Pons (tissue), 1 donor: Measurements from ENCODE around the gene ZNF844.
"Not testable (repeated sequence)": the region's sequence is repeated elsewhere in the genome, so short reads cannot be mapped to it uniquely, and the experiment has no call there.

ENCODE experiments used
- DNase-seq: peaks from one replicate; pipeline ENCODE4 v3.0.0-alpha.2; 2016; ENCODE audit warnings: low spot score

The ZNF844 gene

DNA sequence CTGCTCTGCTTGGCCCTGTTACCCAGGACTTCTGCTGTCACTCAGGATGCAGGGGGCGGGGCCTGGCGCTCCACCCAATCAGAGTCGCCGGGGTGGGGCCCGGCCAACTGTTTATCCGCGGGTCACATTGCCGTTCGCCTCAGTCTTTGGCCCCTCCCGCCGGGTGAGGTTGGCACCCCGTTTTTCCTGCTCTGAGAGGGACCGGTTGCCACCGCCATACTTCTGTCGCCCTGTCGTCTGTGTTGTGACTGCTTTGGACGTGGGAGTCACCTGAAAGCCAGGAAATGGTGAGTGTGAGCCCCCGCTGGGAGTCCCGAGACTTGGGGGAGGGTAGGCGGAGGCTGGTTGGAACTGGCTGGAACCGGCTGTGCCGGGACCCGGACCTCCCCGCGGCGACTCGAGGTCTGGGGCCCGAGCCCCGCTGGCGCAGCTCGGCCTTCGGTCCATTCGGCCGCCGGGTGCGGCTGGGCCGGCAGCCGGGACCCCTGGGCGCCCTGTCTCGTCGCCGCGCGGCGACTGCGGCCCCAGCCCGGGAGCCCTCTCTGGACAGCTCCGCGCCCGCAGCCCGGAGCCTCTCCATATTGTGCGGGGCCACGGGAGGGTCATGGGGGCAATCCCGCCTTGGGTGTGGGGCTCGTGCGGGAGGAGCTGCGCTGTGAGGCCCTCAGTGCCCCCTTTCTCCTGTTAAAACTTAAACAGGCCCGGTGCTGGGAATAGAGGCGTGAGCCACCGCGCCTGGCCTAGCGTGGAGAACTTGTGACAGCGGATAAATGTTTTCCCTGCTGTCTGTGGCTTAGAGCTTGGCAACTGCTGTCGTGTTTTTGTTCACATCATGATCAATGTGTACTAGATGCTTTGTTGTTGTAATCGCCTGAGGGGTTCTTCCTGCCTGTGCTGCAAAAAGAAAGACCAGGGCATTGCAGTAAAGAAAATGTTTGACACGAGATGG lies at the start of gene ZNF844:
Gene ZNF844 (plus strand): TSS at position 142 of the 949 bp plus-strand sequence. CDS start 143 bp downstream, at position 285.
- DNase-seq: peak; percentile 96

DNA sequence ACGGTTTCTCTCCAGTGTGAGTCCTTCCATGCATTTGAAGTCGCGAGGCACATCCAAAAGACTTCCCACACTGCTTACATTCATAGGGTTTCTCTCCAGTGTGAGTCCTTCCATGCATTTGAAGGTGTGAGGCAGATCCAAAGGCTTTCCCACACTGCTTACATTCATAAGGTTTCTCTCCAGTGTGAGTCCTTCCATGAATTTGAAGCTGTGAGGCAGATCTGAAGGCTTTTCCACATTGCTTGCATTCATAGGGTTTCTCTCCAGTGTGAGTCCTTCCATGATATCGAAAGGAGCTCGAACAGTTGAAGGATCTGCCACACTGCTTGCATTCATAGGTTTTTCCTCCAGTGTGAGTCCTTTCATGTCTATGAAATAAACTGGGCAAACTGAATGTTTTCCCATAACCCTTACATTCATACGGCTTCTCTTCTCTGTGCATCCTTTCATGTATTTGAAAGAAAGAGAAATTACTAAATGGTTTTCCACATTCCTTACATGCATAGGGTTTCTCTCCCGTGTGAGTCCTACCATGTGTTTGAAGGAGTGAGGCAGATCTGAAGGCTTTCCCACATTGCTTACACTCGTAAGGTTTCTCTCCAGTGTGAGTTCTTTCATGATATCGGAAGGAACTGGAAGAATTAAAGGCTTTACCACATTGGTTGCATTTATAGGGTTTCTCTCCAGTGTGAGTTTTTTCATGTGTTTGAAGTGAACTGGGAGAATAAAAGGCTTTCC lies 49.3 kb upstream of the ZNF844 start:
- DNase-seq: no peak

DNA sequence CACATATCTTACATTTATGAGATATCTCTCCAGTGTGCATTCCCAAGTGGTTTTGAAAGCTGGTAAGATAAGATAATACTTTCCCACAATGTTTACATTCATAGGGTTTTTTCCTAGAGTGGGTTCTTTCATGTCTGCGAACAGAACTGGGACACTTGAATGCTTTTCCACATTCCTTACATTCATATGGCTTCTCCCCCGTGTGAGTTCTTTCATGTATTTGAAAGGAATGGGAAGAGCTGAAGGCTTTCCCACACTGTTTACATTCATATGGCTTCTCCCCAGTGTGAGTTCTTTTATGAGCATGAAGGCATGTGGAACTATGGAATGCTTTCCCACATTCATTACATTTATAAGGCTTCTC lies 48.8 kb upstream of the ZNF844 start:
- no peak for DNase-seq

- no peak for DNase-seq
These were observed 30.3 kb upstream of the ZNF844 start for GRCh38 chr19:12034198-12034597.

DNA sequence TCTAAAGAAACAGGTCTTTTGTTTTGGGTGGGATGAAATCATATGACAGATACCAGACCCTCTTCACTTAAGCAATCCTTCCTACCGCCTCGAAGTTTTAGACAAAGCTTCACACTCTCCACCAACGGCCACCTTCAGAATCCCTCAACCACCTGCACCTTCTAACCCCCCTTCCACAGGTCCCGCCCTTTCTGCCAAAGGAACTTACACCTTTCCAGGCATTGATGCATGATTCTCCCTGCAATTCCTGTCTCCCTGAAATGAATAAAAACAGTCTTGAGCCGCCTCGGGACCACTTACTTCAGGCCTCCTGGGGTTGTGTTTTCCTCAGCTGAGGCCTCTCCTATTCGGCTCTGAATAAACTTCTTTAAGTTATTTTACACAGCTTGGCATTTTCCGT lies 29.9 kb upstream of the ZNF844 start:
- DNase-seq: no peak

DNA sequence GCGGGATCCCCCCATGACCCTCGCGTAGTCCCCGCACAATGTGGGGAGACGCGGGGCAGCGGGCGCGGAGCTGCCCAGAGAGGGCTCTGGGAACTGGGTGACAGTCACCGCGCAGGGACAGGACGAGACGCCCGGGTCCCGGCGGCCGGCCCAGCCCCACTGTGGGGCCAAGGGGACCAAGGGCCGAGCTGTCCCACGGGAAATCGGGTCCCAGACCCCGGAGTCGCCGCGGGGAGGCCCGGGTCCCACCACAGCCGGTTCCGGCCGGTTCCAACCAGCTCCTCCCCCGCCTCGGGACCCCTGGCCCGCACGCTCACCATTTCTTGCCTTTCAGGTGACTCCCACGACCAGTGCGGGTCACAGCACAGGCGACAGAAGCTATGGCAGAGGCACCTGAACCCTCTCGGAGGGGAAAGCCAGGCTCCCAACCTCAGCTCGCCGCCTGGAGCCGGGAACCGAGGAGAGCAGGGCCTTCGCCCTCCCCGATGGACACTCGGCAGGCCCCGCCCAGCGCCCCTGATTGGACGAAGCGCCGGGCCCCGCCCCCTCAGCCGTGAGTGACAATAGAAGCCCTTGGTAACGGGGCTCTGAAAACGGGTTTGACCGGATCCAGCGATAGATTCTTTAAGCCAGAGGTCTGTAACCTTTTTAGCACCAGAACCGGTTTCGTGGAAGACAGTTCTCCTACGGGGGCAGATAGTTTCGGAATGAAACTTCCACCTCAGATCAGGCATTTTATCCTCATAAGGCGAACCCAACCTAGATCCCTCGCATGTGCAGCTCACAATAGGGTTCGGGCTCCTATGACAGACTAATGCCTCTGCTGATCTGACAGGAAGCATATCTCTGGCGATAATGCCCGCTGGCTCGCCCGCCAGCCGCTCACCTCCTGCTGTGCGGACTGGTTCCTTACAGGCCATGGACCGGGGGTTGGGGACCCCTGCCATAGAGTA lies 29.0 kb upstream of the ZNF844 start, which contains the start of gene ZNF433:
Gene ZNF433 (minus strand): TSS at position 460 of the 953 bp plus-strand sequence. CDS start 140 bp downstream, at position 320.
- peak; percentile 91 for DNase-seq

DNA sequence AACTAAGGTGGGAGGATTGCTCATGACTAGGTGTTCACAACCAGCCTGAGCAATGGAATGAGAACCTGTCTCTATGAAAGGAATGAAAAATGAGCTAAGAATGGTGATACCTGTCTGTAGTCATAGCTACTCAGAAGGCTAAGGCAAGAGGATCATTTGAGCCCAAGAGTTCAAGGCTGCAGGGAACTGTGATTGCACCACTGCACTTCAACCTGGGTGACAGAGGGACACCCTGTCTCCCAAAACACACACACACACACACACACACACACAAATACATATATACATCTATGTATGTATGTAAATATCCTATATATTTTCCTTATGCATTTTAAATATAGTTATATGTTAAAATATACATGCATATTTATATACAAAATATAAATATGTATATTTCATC lies 21.6 kb upstream of the ZNF844 start:
- DNase-seq: no peak

DNA sequence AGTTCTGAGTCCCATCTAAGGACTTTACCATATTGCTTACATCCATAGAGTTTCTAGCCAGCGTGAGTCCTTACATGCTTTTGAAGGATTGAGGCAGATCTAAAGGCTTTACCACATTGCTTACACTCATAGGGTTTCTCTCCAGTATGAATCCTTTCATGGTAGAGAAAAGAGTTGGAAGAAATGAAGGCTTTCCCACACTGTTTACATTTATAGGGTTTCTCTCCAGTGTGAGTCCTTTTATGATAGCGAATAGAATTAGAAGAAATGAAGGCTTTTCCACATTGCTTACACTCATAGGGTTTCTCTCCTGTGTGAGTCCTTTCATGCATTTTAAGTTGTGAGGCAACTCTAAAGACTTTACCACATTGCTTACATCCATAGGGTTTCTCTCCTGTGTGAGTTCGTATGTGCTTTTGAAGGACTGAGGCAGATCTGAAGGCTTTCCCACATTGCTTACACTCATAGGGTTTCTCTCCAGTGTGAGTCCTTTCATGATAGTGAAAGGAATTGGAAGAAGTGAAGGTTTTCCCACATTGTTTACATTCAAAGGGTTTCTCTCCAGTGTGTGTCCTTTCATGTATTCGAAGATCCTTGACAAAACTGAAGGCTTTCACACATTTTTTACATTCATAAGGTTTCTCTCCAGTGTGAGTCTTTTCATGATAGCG lies 20.6 kb upstream of the ZNF844 start:
- DNase-seq: no peak

DNA sequence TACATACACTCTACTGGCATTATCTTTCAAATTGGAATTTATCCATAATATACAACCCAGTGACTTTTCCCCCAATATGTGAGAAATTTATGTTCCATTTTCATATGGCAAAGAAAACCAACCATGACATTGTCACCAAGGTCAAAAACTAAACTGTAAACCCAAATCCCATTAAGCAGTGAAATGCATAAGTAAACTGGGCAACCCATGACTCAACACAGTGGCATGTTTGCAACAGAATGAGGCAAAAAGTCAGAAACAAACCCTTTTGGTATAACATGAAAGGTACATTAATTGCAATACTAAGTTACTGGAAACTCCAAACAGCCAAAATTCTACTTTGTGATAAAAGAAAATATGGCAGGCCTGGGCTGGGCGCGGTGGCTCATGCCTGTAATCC lies 16.7 kb upstream of the ZNF844 start:
- no peak for DNase-seq

DNA sequence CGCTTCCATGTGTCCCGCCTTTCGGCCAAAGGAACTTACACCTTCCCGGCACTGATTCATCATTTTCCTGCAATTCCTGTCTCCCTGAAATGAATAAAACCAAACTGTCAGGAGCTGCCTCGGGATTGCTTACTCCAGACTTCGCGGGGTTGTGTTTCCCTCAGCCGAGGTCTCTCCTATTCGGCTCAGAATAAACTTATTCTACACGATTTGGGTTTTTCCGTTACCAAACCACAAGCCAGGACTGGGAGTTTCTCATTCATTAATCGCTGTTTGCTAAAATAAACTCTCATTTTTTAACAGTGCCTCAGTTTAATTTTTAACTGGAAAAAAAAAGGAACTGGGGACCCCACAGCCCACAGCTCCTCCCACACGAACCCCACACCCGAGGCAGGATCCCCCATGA lies 12.4 kb upstream of the ZNF844 start:
- DNase-seq: no peak

DNA sequence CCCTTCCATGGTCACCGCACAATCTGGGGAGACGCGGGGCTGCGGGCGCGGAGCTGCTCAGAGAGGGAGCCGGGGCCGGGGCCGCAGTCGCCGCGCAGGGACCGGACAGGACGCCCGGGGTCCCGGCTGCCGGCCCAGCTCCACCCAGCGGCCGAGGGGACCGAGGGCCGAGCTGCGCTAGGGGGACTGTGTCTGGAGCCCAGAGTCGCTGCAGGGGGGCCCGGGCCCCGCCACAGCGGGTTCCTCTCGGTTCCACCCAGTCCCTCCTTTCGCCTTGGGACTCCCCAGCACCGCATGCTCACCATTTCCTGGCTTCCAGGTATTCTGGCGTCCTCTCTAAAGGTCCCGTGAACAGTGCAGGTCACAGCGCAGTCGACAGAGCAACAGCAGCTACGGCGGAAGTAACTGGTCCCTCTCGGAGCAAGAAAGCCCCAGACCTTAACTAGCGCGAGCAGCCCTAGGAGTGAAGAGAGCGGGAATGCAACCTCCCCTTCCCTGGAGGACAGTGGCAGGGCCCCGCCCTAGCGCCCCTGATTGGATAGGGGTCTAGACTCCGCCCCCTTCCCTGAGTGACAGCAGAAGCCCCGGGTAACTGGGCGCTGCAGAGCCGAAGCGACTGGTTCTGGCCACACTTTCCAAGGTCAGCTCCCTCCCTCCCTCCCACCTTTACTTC lies 11.9 kb upstream of the ZNF844 start, which contains the start of gene ZNF878:
Gene ZNF878 (minus strand): TSS at position 465 of the 673 bp plus-strand sequence. CDS start 160 bp downstream, at position 305.
- DNase-seq: peak; percentile 86

DNA sequence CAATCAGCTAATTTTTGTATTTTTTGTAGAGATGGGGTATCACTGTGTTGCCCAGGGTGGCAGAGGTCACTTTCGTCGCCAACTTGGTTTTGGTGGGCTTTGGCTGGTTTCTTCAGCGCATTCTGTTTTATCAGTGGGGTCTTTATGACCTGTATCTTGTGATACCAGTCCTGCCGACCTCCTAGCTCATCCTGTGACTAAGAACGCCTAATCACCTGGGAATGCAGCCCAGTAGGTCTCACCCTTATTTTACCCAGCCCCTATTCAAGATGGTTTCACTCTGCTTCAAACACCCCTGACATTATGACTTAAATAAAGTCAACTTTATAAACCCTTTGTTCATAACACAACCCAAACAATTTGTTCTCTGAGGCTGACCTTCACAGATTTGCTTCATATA lies 8.7 kb upstream of the ZNF844 start:
- no peak for DNase-seq

DNA sequence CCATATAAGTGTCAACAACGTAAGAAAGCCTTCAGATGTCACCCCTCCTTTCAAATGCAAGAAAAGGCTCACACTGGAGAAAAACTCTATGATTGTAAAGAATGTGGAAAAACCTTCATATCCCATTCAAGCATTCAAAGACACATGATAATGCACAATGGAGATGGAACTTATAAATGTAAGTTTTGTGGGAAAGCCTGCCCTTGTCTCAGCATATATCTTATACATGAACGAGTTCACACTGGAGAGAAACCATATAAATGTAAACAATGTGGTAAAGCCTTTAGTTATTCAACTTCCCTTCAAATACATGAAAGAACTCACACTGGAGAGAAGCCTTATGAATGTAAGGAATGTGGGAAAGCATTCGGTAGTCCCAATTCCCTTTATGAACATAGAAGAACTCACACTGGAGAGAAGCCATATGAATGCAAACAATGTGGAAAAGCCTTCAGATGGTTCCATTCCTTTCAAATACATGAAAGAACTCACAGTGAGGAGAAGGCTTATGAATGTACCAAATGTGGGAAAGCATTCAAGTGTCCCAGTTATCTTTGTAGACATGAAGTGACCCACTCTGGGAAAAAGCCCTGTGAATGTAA lies 11.1 kb downstream of the ZNF844 start:
- DNase-seq: no peak

DNA sequence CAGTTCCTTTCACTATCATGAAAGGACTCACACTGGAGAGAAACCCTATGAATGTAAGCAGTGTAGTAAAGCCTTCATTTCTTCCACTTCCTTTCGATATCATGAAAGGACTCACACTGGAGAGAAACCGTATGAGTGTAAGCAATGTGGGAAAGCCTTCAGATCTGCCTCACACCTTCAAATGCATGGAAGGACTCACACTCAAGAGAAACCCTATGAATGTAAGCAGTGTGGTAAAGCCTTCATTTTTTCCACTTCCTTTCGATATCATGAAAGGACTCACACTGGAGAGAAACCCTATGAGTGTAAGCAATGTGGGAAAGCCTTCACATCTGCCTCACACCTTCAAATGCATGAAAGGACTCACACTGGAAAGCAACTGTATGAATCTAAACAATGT lies 11.8 kb downstream of the ZNF844 start:
- DNase-seq: not testable (repeated sequence)

DNA sequence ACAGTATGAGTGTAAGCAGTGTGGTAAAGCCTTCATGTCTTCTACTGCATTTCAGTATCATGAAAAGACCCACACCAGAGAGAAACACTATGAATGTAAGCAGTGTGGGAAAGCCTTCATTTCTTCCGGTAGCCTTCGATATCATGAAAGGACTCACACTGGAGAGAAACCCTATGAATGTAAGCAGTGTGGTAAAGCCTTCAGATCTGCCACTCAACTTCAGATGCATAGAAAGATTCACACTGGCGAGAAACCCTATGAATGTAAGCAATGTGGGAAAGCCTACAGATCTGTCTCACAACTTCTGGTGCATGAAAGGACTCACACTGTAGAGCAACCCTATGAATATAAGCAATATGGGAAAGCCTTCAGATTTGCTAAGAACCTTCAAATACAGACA lies 12.8 kb downstream of the ZNF844 start:
- no peak for DNase-seq

- not testable (repeated sequence) for DNase-seq
These were observed 18.8 kb downstream of the ZNF844 start for GRCh38 chr19:12083336-12083735.

DNA sequence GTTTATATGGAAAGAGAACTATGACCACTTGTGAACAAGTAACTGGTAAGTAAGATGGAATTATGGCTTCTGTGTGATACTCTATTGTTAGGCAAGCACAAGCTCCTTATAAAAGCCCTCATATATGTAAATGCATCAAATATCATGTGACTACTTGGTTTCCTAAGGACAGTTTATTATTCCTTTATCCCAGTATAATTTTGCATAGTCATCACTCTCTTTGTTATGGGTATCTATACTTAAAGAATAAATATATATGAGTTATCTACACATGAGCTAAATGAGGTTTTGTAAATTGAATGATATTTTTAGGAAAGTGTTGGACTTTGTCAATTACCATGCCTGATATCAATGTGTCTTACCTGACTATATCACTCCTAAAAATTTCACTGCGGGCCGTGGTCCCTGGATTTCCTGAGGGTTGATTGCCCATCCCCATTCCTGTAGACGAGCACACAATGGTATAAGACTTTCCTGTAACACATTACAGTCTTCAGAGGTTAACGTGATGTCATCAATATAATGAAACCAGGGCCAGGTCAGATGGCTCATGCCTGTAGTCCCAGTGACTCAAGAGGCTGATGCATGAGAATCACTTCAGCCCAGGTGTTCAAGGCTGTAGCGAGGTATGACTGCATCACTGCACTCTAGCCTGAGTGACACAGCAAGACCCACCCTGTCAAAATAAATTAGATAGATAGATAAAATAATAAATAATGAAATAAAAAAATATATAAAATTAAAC lies 20.7 kb downstream of the ZNF844 start:
- DNase-seq: no peak

GRCh38 chr19:12090807-12091206 lies 26.3 kb downstream of the ZNF844 start:
- DNase-seq: peak; percentile 67
